ENCODE results near the gene DFFB. TPM values are rescaled to one million over a fixed set of nuclear protein-coding genes. Genes with fewer than 3 reads are reported as not detected.

DFFB gene
- total RNA-seq, 4 donors from 2014 or later, result 0.51 to 17.9 (median 9.3) TPM

GRCh38 chr1:3821908-3822307 is 35.4 kb upstream of the DFFB start:
- no peaks in the 10 kb centered on the region for H3K9me3 ChIP-seq
- TF ChIP-seq, protein P1, sequence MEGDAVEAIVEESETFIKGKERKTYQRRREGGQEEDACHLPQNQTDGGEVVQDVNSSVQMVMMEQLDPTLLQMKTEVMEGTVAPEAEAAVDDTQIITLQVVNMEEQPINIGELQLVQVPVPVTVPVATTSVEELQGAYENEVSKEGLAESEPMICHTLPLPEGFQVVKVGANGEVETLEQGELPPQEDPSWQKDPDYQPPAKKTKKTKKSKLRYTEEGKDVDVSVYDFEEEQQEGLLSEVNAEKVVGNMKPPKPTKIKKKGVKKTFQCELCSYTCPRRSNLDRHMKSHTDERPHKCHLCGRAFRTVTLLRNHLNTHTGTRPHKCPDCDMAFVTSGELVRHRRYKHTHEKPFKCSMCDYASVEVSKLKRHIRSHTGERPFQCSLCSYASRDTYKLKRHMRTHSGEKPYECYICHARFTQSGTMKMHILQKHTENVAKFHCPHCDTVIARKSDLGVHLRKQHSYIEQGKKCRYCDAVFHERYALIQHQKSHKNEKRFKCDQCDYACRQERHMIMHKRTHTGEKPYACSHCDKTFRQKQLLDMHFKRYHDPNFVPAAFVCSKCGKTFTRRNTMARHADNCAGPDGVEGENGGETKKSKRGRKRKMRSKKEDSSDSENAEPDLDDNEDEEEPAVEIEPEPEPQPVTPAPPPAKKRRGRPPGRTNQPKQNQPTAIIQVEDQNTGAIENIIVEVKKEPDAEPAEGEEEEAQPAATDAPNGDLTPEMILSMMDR (IDR thresholded peaks at IDR 0.05), result no peak
- TF ChIP-seq POLR2A (IDR thresholded peaks at IDR 0.05), result no peak
- no peak overlapping the region for H3K4me3 ChIP-seq
- H3K4me1 ChIP-seq, result no peaks in the 10 kb centered on the region
- no peak overlapping the region for H3K27ac ChIP-seq
- DNase-seq, result no peak
- H3K27me3 ChIP-seq, result no peaks in the 10 kb centered on the region
- H3K36me3 ChIP-seq, result no peaks in the 10 kb centered on the region
- intact Hi-C loops (cut with DNase I; ENCODE audit: low total_unique reads), result no loop called here

DNA sequence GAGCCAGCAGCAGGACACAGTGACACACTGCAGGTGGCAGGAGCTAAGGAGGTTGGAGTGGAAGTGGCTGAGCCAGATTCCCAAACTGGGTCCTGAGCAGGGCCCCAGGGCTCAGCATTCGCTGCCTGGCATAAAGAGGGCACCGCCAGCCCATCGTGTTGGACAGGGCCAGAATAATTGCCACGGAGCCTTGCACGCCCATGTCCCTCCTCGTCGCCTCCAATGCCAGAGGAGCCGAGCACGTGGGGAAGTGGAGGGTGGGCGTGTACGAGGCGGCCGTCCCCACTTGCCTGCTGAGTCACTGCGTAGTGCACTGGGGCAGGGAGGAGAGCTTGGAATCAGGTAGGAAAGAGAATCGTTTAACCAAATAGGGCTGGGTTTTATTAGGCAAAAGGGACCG is 34.9 kb upstream of the DFFB start:
- H3K36me3 ChIP-seq, result no peaks in the 10 kb centered on the region
- TF ChIP-seq, protein P1 (IDR thresholded peaks at IDR 0.05), result no peak
- no peak for TF ChIP-seq POLR2A (IDR thresholded peaks at IDR 0.05)
- no peak for DNase-seq

GRCh38 chr1:3824650-3825049 is 32.6 kb upstream of the DFFB start:
- intact Hi-C loops (cut with DNase I; ENCODE audit: low total_unique reads), result no loop called here
- Histone ChIP-seq H3K4me3 (no peak overlapping the region), H3K27ac (no peak overlapping the region), H3K4me1 (no peaks in the 10 kb centered on the region), H3K27me3 (no peaks in the 10 kb centered on the region), H3K9me3 (no peaks in the 10 kb centered on the region), H3K36me3 (no peaks in the 10 kb centered on the region)
- DNase-seq, result no peak
- TF ChIP-seq, protein P1 (IDR thresholded peaks at IDR 0.05), result no peak
- no peak for TF ChIP-seq POLR2A (IDR thresholded peaks at IDR 0.05)

More for the DNA sequence above, 34.9 kb upstream of the DFFB start:
- Histone ChIP-seq H3K4me3 (no peak overlapping the region), H3K27ac (no peak overlapping the region), H3K27me3 (no peaks in the 10 kb centered on the region), H3K9me3 (no peaks in the 10 kb centered on the region), H3K4me1 (no peaks in the 10 kb centered on the region)
- intact Hi-C loops (cut with DNase I; ENCODE audit: low total_unique reads), result no loop called here

DNA sequence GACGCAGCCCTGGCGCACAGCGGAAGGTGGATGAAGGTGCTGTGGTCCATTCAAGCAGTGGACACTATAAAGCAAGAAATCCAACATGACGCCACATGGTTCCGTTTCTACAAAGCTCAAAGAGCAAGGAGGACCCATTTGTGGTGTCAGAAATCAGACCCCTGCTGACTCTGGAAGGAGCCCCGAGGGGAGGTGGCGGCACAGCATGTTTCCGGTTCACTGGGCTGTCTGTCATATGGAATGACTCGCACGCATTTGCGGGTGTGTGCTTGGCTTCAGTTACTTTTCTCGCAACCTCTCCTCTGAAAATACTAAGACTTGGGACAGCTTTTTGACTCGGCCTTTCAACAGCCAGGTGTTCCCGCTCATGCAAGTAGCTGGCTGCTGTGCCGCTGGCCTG is 31.9 kb upstream of the DFFB start:
- intact Hi-C loops (cut with DNase I; ENCODE audit: low total_unique reads), result no loop called here
- no peaks in the 10 kb centered on the region for H3K36me3 ChIP-seq
- no peak overlapping the region for H3K4me3 ChIP-seq

GRCh38 chr1:3827813-3828307 is 29.4 kb upstream of the DFFB start:
- Histone ChIP-seq H3K9me3 (no peaks in the 10 kb centered on the region), H3K27me3 (no peaks in the 10 kb centered on the region), H3K4me1 (no peaks in the 10 kb centered on the region), H3K4me3 (no peak overlapping the region), H3K27ac (no peak overlapping the region), H3K36me3 (no peaks in the 10 kb centered on the region)
- TF ChIP-seq, protein P1 (IDR thresholded peaks at IDR 0.05), result no peak
- no peak for TF ChIP-seq POLR2A (IDR thresholded peaks at IDR 0.05)
- DNase-seq, result no peak
- intact Hi-C loops (cut with DNase I; ENCODE audit: low total_unique reads), result no loop called here

More for the DNA sequence above, 31.9 kb upstream of the DFFB start:
- no peak overlapping the region for H3K27ac ChIP-seq
- H3K27me3 ChIP-seq, result no peaks in the 10 kb centered on the region
- DNase-seq, result no peak
- H3K4me1 ChIP-seq, result no peaks in the 10 kb centered on the region
- H3K9me3 ChIP-seq, result no peaks in the 10 kb centered on the region
- TF ChIP-seq, protein P1 (IDR thresholded peaks at IDR 0.05), result no peak
- no peak for TF ChIP-seq POLR2A (IDR thresholded peaks at IDR 0.05)
